GM19438 (cell line): ENCODE results near the gene SPECC1.
"Not testable (repeated sequence)": the region's sequence is repeated elsewhere in the genome, so short reads cannot be mapped to it uniquely, and the experiment has no call there.

ENCODE experiments used
- ATAC-seq: cut with Tn5 transposase; IDR thresholded peaks from one replicate; pipeline ENCODE4 v1.9.1; 2021; ENCODE audit warnings: low read depth; ENCODE audit not compliant: unreplicated experiment

The SPECC1 gene

DNA sequence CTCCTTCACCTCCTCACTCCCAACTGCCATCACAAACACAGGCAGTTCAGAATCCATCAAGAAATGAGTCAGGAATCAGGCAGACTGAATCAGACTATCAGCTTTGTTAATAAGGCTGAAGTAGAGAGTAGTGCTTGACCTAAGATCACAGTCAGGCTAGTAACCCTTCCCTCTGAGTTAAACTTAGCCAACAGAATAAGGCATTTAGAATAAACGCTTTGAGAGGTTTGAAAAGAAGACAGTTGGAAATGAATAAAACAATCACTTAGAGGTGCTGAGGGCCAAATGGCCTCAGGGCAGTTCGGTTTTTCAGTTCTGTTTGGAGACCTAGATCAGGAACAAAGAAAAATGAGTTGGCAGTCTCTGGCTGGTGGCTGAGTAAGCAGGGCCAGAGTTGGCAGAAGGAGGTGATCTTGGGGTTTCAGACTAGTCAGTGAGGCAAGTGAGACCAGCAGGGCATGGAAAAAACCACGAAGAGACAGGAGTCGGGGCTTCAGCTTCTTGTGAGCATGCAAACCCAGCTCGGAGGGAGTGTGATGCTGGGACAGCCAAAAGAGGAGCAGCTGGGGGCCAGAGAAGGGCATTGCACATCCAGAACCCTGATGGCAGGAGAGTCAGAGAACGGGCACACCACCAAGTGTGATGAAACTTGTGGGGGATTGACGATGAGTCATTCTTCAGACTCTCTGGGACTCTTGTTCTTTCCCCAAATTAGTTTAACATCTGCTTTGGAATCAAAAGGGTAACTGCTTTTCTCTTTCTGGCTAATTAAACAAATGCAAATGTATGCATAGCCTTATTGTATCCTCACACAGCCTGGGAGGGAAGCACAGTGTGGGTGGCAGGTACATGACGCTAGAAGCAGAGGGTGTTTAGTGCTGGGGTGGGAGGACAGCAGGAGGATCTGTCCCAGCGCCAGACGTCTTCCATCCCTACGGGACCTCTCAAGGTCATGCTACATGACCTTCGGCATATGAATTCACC is 54.8 kb downstream of the SPECC1 start:
- no peak for ATAC-seq

- no peak for ATAC-seq
These were observed 57.1 kb downstream of the SPECC1 start for GRCh38 chr17:20066253-20066652.

GRCh38 chr17:20067711-20068110 is 58.6 kb downstream of the SPECC1 start:
- ATAC-seq: no peak

DNA sequence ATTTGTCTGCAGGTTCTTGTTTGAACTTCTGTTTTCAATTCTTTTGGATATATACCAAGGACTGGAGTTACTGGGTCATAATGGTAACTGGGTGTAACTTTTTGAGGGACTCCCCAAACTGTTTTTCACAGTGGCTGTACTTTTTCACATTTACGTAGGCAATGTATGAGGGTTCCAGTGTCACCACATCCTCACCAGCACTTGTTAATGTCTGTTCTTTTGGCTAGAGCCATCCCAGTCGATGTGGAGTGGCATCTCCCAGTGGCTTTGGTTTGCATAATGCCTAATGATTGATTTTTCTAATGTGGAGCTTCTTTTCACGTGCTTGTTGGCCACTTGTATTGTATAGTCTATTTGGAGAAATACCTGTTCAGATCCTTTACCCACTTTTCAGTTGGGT is 59.3 kb downstream of the SPECC1 start:
- no peak for ATAC-seq

DNA sequence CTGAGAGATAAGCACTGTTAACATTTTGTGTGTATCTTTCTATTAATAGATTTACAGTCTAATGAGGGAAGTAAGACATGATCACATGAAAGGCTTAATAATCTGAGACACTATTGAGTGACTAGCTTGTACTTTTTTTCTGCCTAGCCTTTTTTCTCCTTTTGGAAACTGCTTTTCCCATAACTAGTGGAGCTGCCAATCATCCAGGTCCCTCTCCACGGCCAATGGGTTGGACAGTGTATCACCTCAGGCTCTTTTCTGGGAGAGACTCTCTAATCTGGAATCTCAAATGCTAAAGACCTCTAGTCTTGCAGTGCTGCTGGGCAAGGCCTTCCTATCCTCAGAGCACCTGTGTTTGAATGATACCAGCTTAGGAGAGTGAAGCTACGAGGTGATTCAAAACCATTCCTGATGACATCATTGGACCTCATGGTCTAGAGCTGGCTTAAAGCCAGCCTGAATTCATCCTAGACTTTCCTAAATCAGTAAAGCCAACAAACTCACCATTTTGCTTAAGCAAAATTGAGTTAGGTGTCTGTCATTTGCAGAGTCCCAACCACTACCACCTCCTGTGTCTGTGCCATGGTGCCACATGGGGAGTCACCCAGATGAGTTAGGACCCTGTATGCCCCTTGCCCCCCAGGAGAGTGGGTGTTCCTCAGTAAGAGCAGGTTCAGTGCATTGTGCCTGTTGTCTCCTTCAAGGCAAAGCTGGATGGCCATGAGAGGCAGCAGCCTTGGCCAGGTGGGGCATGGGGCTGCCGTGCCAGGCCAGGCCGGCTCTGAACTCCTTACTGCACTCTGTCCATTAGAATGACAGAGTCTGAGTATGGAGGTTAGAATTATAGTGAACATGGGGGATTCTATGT is 62.9 kb downstream of the SPECC1 start:
- ATAC-seq: no peak

- ATAC-seq: no peak
These were observed 63.5 kb downstream of the SPECC1 start for GRCh38 chr17:20072692-20072992.

DNA sequence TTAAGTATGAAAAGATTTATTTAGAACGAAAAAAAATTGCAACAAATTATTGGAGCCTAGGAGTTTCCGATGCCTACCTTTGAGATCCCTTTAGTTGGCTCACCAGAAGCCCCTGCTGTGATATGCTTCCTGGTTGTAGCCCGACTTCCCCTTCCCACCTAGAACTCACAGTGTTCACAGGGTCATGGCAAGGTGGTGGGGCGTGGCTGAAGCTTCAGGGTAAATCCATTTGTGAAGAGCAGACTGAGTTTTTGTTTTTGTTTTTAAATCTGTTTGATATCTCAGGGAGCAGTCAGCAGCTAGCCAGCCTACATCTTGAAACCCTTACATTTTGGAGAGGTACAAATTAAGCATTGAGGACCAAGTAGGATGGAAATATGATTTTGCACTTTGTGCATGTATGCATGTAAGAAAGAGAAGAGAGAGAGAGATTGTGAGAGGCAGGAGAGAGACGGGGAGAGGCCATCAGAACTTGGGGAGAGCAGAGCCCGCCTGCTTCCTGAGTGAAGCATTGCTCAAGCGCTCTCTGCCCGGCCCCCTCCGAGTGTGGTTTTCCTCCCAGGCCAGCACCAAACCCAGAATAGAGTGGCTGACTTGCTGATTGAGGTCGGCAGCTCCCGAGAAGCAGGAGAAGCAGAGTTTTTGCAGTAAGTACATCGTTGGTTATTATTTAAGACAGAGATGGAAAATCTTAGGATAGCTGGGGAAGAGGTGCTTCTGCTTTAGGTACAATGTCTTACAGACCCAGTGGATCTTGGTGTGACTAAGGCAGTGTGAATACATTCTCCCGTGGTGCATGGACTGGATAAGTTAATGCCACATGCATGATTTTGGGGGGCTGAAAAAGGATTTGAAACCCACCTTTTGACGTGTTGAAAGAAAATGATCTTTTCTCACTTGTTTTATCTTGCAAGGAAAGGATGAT is 64.2 kb downstream of the SPECC1 start:
- peak; percentile 58 for ATAC-seq

- no peak for ATAC-seq
These were observed 64.8 kb downstream of the SPECC1 start for GRCh38 chr17:20074001-20074400.

DNA sequence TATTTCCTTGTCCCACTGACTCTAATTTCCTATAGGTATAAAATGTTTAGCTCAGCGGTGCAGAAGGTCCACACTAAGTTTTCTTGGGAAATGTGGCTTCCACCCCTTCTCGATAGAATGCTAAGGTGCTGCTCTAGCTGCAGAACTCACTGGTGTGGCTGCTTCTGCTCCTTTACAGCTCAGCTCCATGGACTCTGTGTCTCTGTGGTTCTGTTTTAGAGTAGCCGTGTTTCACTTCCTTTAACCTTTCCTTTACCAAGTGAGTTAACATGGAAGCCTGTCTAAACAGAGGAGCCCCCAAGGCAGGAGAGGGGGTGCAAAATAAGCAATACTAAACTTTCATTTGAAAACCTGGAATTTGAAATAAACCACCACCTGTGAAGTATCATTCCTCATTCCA is 65.3 kb downstream of the SPECC1 start:
- ATAC-seq: no peak

GRCh38 chr17:20076137-20076536 is 67.0 kb downstream of the SPECC1 start:
- not testable (repeated sequence) for ATAC-seq

- no peak for ATAC-seq
These were observed 69.0 kb downstream of the SPECC1 start for GRCh38 chr17:20077978-20078685.

- no peak for ATAC-seq
These were observed 71.4 kb downstream of the SPECC1 start for GRCh38 chr17:20080513-20080912.

DNA sequence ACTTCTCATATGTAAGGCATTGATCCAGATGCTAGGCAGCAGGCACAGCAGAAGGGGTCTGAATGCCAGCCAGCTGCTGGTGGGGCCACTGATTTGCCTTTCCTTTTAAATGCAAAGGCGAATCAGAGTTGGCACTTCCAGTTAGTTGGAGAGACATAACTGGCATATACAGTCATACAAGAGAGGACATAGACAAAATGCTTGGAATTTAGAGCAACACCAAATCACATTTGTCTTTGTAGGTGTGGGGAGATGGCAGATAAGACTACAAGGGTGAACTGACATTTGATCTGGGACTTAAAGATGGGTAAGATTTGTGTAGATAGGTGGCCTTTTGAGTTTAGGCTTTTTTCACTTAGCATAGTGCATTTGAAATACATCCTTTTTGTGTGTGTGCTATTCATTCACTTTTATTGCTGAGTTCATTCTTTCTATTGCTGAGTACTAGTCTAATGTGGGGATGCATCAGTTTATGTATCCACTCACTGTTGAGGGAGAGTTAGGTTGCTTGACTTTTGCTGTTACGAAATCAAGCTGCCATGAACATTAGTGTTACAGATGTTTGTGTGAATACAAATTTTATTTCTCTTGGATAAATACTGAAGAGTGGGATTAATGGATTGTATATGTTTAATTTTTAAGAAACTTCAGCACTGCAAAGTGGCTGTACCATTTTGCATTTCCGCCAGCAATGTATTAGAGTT is 74.1 kb downstream of the SPECC1 start:
- ATAC-seq: no peak

DNA sequence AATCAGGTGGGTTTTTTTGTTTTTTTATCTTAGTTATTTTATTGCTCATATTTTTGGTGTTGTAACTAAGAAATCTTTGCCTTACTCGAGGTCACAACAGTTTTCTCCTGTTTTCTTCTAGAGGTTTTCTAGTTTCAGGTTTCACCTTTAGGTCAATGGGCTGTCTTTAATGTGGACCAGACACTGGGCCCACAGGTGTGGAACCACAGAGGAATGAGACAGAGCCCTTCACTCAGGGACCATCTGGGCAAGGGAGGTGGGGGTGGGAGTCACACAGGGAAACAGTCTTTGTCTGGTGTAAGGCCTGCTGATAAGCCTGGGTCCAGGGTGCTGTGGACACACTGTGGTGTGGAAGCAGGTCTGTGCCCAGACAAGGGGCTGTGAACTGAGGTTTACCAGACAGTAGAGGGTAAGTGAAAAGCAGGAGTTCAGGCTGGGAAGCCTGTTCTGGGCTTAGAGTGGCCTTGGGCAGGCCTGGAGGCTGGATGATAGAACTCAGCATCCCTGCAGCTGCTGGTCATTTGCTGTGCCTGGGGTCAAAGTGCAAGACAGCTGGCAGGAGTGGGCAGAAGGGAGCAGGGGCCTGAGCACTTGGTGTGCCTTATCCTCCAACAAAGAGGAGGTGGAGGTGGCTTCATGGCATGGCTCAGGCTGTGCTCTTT is 75.6 kb downstream of the SPECC1 start:
- no peak for ATAC-seq

DNA sequence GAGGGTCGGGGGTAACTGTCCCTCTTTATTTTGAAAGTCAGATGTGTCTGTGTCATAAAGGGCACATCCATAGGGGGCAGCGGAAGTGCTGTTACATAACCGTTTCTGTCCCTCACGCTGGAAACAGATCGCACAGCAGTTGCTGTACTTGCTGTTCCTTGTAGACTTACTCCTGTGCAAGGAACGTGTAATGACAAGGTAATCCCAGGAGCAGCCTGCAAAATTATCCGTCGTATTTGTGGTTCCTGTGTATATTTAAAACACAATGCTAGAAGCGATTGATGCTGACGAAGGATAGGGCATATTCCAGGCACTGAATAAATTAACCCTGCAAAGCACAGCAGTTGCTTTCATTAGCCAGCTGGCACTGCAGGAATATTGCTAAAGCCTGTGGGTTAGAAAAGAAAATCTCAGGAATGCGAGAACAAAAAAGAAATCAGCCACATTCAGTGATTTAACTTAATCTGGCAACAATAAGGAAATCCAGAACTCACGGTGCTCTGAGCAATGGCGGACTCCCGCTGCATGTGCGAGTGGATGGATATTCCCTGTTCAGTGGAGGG is 76.2 kb downstream of the SPECC1 start:
- ATAC-seq: no peak

DNA sequence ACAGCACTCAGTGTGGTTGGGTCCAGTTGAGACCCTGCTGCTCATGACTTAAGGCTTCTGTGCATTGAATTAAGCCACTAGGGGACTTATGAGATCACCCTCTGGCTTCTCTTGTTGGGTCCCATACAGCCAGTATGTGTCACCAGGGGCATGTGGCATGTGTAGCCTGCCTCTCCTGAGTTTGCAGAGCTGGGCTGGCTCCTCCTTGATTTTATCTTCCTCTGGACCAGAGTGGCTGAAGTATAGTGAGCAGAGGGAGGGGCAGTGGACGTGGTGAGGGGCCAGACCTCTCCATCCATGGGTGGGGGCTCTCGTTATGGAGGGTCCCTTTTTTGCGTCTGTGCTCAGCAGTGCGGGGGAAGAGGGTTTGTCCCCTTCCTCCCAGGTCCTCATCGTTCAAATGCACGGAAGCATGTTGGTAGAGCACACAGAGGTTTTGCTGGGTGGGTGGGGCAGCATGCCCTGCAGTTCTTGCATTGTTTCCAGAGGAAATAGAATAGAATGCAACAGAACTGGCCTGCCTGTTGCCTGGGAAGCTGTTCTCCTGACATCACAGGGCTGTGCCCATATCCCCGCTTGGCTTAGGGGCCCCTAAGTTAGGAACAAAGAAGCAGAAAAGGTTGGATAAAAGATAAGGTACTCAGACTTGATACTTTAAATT is 77.4 kb downstream of the SPECC1 start:
- no peak for ATAC-seq

- no peak for ATAC-seq
These were observed 78.5 kb downstream of the SPECC1 start for GRCh38 chr17:20087538-20088250.
